Psoas muscle (tissue), 8 donors: ENCODE results near the gene KDM2B. TPM values are rescaled to one million over a fixed set of nuclear protein-coding genes. Genes with fewer than 3 reads are reported as not detected.

Source experiments
- ATAC-seq, 4 donors: fragments of 200-7000 bp; cut with Tn5 transposase; one replicate each; pipeline ENCODE4 v1.9.1; 2020; ENCODE audit warnings: moderate library complexity in 3 of 4, mild to moderate bottlenecking in 2 of 4
- DNase-seq, 2 donors: peaks; one replicate each; pipeline ENCODE4 v3.0.0-alpha.2; 2020
- H3K27ac ChIP-seq: fragments of 200-600 bp; one replicate; pipeline ENCODE4 v1.8.0; 2022
- H3K27me3 ChIP-seq, 3 donors: fragments of 200-600 bp in 1 of 3; one replicate each; pipeline versions ENCODE4 v1.6.1 to v1.8.0; 2013 to 2022; ENCODE audit warnings: low read length in 2 of 3, mild to moderate bottlenecking in 2 of 3, moderate library complexity in 1 of 3; ENCODE audit not compliant: insufficient read depth in 3 of 3
- H3K36me3 ChIP-seq, 2 donors: fragments of 200-600 bp in 1 of 2; one replicate each; pipeline versions ENCODE4 v1.6.1 to v1.8.0; 2013 to 2022; ENCODE audit warnings: low read depth in 1 of 2, mild to moderate bottlenecking in 1 of 2, moderate library complexity in 1 of 2; ENCODE audit not compliant: insufficient read depth in 1 of 2
- H3K4me1 ChIP-seq: fragments of 200-600 bp; one replicate; pipeline ENCODE4 v1.8.0; 2022
- H3K4me3 ChIP-seq: fragments of 200-600 bp; one replicate; pipeline ENCODE4 v1.8.0; 2022; ENCODE audit warnings: mild to moderate bottlenecking
- H3K9me3 ChIP-seq: fragments of 200-600 bp; one replicate; pipeline ENCODE4 v1.8.0; 2022
- WGBS, 3 donors: extraction: QIAGEN DNeasy Blood & Tissue Kit; methylation state at CpG; one replicate each; pipeline versions ENCODE4 v1.1.6 to v1.1.7; 2013; 5-methylcytosine and 5-hydroxymethylcytosine counted together
- intact Hi-C, 2 donors: fragments of 100-400 bp; cut with DNase I; formaldehyde crosslinking; loops; one replicate each; pipeline versions ENCODE4 v1.11.0 to v1.14.2; 2022
- polyA plus RNA-seq, 3 donors: library from polyadenylated mRNA; stranded (reverse); fragments of 200-250 nt; gene quantifications; one replicate each; pipeline ENCODE4 v1.2.3, GENCODE V29; 2013
- total RNA-seq, 4 donors: library from RNA; stranded (reverse); fragmentation: NEBNext Ultra II Directional in 2 of 4; extraction: Animal tissue kit (Norgen Biotek cat#: 25700) in 2 of 4; gene quantifications; one replicate each; pipeline versions ENCODE4 v1.2.1 to v1.2.4, GENCODE V29; 2021 to 2023
- TF ChIP-seq, protein P1 (sequence below): fragments of 200-600 bp; IDR thresholded peaks from one replicate; pipeline ENCODE4 v1.8.0; 2022; ENCODE audit warnings: antibody characterized with exemption
- donor health status: healthy with polysubstance abuse.
- donor health status: DM: no; HTN: no; CAD: no; lungs with moderate emphysema.
- donor health status: Bipolar disorder and iron deficiency.
- donor health status: healthy.
- donor health status: DM: yes; HTN: yes; CAD: no.
- donor health status: DM: no; HTN: no; CAD: no.
- donor health status: DM: no; HTN: no; CAD: no.
- donor health status: DM: yes; HTN: yes; CAD: no.

The KDM2B gene
- total and polyA plus RNA-seq, 7 donors = 6.3 to 11.5 (median 9.9) TPM

DNA sequence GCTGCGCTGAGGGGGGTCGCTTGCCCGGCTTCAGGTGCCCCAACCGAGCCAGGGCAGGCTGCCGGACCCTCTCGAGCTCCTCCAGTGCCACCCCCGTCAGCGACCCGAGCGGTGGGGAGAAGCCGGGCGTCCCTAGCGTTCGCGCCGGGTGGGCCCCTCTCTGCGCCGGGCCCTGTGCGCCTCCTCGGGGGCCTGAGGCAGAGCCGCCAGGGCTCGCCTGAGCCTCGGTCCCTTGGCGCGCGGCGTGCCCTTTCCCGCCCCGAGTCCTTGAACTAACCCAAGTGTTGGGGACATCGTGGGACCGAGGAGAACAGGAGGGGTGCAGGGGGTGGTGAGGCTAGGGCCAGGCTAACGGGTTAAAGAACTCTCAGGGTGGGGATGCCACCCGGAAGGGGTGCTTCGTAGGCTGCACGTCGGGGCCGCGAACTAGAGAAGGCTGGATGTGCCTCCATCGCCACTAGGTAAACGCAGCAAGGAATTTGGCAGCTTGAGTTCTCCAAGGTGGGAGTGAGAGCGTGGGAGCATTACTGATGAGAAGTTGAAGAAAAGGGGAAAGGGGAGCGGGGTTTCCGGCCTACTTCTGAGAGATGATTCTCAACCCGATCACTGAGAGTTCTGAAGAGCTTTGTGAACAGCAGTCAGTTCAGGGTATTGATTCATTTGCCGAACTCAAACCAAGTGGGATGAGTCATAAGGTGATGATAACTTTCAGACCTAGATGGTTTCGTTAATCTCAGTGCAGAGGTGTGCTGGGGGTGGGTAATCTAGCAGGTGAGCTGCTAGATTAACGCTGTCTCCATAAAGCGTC is 180.3 kb downstream of the KDM2B start:
- peaks cover 47% of the 10 kb centered on the region for H3K4me1 ChIP-seq
- peaks cover 3 to 16% of the 10 kb centered on the region in 2 donors for H3K36me3 ChIP-seq
- DNase-seq = peak; percentile 53 to 69
- no peaks in the 10 kb centered on the region for H3K27me3 ChIP-seq
- peak overlapping the region; percentile 97 for H3K4me3 ChIP-seq
- WGBS, 3 donors = 1 to 2% (median 1%) methylated on average over 40 to 48 of the region's 48 CpGs
- TF ChIP-seq, protein P1, sequence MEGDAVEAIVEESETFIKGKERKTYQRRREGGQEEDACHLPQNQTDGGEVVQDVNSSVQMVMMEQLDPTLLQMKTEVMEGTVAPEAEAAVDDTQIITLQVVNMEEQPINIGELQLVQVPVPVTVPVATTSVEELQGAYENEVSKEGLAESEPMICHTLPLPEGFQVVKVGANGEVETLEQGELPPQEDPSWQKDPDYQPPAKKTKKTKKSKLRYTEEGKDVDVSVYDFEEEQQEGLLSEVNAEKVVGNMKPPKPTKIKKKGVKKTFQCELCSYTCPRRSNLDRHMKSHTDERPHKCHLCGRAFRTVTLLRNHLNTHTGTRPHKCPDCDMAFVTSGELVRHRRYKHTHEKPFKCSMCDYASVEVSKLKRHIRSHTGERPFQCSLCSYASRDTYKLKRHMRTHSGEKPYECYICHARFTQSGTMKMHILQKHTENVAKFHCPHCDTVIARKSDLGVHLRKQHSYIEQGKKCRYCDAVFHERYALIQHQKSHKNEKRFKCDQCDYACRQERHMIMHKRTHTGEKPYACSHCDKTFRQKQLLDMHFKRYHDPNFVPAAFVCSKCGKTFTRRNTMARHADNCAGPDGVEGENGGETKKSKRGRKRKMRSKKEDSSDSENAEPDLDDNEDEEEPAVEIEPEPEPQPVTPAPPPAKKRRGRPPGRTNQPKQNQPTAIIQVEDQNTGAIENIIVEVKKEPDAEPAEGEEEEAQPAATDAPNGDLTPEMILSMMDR = no peak
- H3K27ac ChIP-seq = peak overlapping the region; percentile 99
- no peaks in the 10 kb centered on the region for H3K9me3 ChIP-seq
- intact Hi-C loops = loop anchor here in 1 of 2 donors (2.0 kb wide), 1 partner anchor 48 kb away; the partner anchor contains the start of gene ANAPC5
- peak; percentile 54 to 73 (median 60) for ATAC-seq

DNA sequence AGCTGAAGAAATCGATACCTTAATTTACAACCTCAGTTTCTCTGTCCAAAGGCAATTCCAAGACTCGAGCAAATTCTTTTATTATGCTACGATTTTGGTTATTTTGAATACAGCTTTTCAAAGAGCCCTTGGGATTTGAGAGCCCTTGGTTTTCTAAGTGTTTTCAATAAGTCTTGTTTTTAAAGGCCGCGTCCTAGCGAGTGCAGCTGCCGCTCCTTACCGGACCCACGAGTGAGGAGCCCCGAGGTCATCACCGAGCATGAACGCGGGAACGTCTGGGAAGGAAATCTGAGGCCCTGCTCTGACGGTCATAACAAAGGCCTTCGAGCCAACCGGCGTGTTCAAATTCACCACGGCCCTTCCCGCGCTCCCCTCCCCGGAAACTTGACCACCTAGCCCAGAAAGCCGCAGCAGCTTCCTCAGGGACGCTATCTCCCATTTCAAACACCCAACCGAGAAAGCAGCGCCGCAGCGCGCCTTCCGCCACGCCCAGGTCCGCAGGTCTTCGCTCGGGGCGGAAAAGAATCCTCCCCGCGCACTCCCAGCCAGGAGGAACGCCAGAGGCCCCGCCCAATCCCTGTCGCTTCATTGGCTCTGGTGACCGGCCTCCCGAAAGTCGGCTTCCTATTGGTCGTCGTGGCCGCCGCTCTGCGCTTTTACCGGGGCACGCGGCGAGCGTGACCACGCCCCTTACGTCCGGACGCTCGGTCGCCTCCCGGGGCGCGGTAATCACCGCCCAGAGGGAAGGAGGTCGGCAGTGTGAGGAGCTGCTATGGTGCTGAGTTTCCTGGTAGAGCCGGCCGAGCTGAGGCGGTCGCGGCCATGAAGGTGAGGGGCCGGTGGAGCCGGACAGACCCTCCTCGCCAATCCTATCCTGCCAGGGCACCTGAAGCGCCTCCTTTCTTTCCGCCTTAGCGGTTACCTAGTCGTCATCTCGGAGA is 181.2 kb downstream of the KDM2B start, which contains the start of gene RNF34:
RNF34 (plus strand) TSS at position 728 of the 941 bp plus-strand sequence; CDS start at position 823, 95 bp downstream.
- ATAC-seq (peak; percentile 96 to 99 (median 98)), DNase-seq (peak; percentile 99 to 100)
- Histone ChIP-seq H3K36me3 (peaks cover 0 to 9% of the 10 kb centered on the region in 2 donors), H3K9me3 (no peaks in the 10 kb centered on the region), H3K4me3 (peak within 1 kb of the TSS; percentile 97), H3K4me1 (peaks cover 41% of the 10 kb centered on the region), H3K27ac (peak within 1 kb of the TSS; percentile 99), H3K27me3 (no peaks in the 10 kb centered on the region)
- TF ChIP-seq, protein P1 = no peak
- intact Hi-C loops = loop anchor here (2.0 to 5.0 kb wide), 2 partner anchors 47 kb away; partner anchors contain the start of gene ANAPC5 (in 2 of the 2)
- WGBS, 3 donors = 0 to 1% (median 0%) methylated on average over 75 to 77 of the region's 77 CpGs

DNA sequence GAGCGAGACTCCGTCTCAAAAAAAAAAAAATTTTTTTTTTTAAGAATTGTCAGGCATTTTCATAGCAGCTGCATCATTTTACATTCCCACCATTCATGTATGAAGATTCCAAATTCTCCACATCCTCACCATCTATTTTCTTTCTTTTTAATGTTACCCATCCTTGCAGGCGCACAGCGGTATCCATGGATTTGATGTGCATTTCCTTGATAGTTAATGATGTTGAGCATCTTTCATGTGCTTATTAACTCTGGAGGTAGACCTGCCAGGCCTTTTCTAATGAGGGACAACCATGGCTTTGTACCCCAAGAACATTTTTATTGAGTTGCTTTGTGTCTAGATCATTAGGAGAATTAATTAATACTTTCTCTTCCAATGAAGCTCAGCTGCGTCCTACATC is 182.5 kb downstream of the KDM2B start:
- intact Hi-C loops = loop anchor here in 1 of 2 donors (5.0 kb wide), 1 partner anchor 46 kb away; the partner anchor contains the start of gene ANAPC5
- TF ChIP-seq, protein P1 = no peak
- Histone ChIP-seq H3K27ac (peak overlapping the region; percentile 99), H3K4me1 (peaks cover 30% of the 10 kb centered on the region), H3K9me3 (no peaks in the 10 kb centered on the region), H3K36me3 (peaks cover 0 to 1% of the 10 kb centered on the region in 2 donors), H3K27me3 (no peaks in the 10 kb centered on the region), H3K4me3 (peak overlapping the region; percentile 97)
- ATAC-seq (no peak), DNase-seq (no peak)
- 97 to 99% (median 98%) methylated on average over 5 of the region's 5 CpGs for WGBS, 3 donors

DNA sequence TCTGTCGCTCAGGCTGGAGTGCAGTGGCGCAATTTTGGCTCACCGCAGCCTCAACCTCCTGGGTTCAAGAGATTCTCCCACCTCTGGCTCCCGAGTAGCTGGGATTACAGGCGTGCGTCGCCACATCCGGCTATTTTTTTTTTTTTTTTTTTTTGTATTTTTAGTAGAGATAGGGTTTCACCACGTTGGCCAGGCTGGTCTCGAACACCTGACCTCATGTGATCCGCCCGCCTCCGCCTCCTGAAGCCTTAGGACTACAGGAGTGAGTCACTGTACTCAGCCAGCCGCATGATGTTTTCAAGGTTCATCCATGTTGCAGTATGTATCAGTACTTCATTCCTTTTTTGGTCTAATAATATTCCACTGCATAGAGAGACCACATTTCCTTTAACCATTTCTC is 183.3 kb downstream of the KDM2B start:
- ATAC-seq (no peak), DNase-seq (no peak)
- Histone ChIP-seq H3K4me3 (no peak overlapping the region), H3K27ac (no peak overlapping the region), H3K27me3 (no peaks in the 10 kb centered on the region), H3K4me1 (peaks cover 26% of the 10 kb centered on the region), H3K36me3 (no peaks in the 10 kb centered on the region), H3K9me3 (no peaks in the 10 kb centered on the region)
- TF ChIP-seq, protein P1 = no peak
- WGBS, 3 donors = 63 to 85% (median 80%) methylated on average over 14 of the region's 14 CpGs
- intact Hi-C loops = loop anchor here in 1 of 2 donors (5.0 kb wide), 1 partner anchor 45 kb away; the partner anchor contains the start of gene ANAPC5
